Peyer's patch (tissue), 4 donors: ENCODE results near the gene NHLH2. TPM values are rescaled to one million over a fixed set of nuclear protein-coding genes. Genes with fewer than 3 reads are reported as not detected.
A peak's percentile ranks its signal among the peaks of the same experiment; 100 is the strongest.

Experiments used
- DNase-seq, 3 donors: peaks; one replicate each; pipeline ENCODE4 v3.0.0-alpha.2; 2017 to 2019
- H3K27ac ChIP-seq, 4 donors: fragments of 200-600 bp; sonication (generic); one replicate each; pipeline ENCODE4 v1.5.1; 2016 to 2019
- H3K27me3 ChIP-seq, 2 donors: fragments of 200-600 bp; sonication (generic); one replicate each; pipeline ENCODE4 v1.5.1; 2019
- H3K36me3 ChIP-seq, 3 donors: fragments of 200-600 bp; sonication (generic); one replicate each; pipeline ENCODE4 v1.5.1; 2016 to 2019
- H3K4me1 ChIP-seq, 4 donors: fragments of 200-600 bp; sonication (generic); one replicate each; pipeline ENCODE4 v1.5.1; 2016 to 2019
- H3K4me3 ChIP-seq, 4 donors: fragments of 200-600 bp; sonication (generic); 1 replicate in 3 of 4; 2 replicates in 1 of 4; pipeline ENCODE4 v1.5.1; 2016 to 2019; ENCODE audit warnings: mild to moderate bottlenecking in 1 of 4
- H3K9me3 ChIP-seq, 4 donors: fragments of 200-600 bp; sonication (generic); one replicate each; pipeline ENCODE4 v1.5.1; 2016 to 2019; ENCODE audit warnings: mild to moderate bottlenecking in 1 of 4
- CTCF ChIP-seq, 6 experiments: fragments of 450-650 bp in 4 of 6; fragments of 200-600 bp in 2 of 6; sonication (generic) in 1 of 6; IDR thresholded peaks; one replicate each; pipeline ENCODE4 v1.5.1; 2017 to 2019; ENCODE audit warnings: antibody characterized with exemption in 6 of 6, mild to moderate bottlenecking in 3 of 6, moderate library complexity in 1 of 6
- POLR2A ChIP-seq, 2 donors: fragments of 450-650 bp; IDR thresholded peaks; one replicate each; pipeline ENCODE4 v1.5.1; 2017; ENCODE audit warnings: antibody characterized with exemption in 2 of 2, mild to moderate bottlenecking in 2 of 2, moderate library complexity in 2 of 2
- total RNA-seq, 4 donors: library from RNA; depleted of rRNA; stranded (reverse); fragments of >200 nt; gene quantifications; one replicate each; pipeline ENCODE4 v1.1.0, GENCODE V29; 2016

Gene NHLH2
- total RNA-seq, 4 donors from 2014 or later = not detected

- Histone ChIP-seq H3K27ac (no peak overlapping the region), H3K9me3 (no peaks in the 10 kb centered on the region), H3K4me3 (no peak overlapping the region), H3K36me3 (no peaks in the 10 kb centered on the region), H3K27me3 (no peaks in the 10 kb centered on the region), H3K4me1 (no peaks in the 10 kb centered on the region)
- no peak for TF ChIP-seq POLR2A (IDR thresholded peaks at IDR 0.05)
- TF ChIP-seq CTCF (IDR thresholded peaks at IDR 0.05) = no peak
- no peak for DNase-seq
These were observed 6.9 kb upstream of the NHLH2 start for GRCh38 chr1:115847787-115848186.

- Histone ChIP-seq H3K4me1 (peaks cover 0 to 19% (median 5%) of the 10 kb centered on the region in 4 donors), H3K27me3 (peaks cover 0 to 30% of the 10 kb centered on the region in 2 donors), H3K36me3 (no peaks in the 10 kb centered on the region), H3K9me3 (no peaks in the 10 kb centered on the region), H3K4me3 (no peak overlapping the region), H3K27ac (no peak overlapping the region)
- DNase-seq = no peak
- TF ChIP-seq CTCF (IDR thresholded peaks at IDR 0.05) = no peak
- no peak for TF ChIP-seq POLR2A (IDR thresholded peaks at IDR 0.05)
These were observed 2.0 kb upstream of the NHLH2 start for GRCh38 chr1:115842948-115843347.

- peaks cover 0 to 24% (median 5%) of the 10 kb centered on the region in 4 donors for H3K4me1 ChIP-seq
- no peaks in the 10 kb centered on the region for H3K36me3 ChIP-seq
- no peak overlapping the region for H3K27ac ChIP-seq
- no peak for DNase-seq
- no peaks in the 10 kb centered on the region for H3K9me3 ChIP-seq
- TF ChIP-seq CTCF (IDR thresholded peaks at IDR 0.05) = no peak
- no peak for TF ChIP-seq POLR2A (IDR thresholded peaks at IDR 0.05)
- H3K27me3 ChIP-seq = peaks cover 0 to 42% of the 10 kb centered on the region in 2 donors
- peak overlapping the region in 2 of 4 donors; percentile 32 to 39 for H3K4me3 ChIP-seq
These were observed 1.2 kb downstream of the NHLH2 start for GRCh38 chr1:115839679-115840237.

GRCh38 chr1:115839029-115839678 is 1.8 kb downstream of the NHLH2 start:
- Histone ChIP-seq H3K27ac (no peak overlapping the region), H3K36me3 (no peaks in the 10 kb centered on the region), H3K4me3 (peak overlapping the region in 2 of 4 donors; percentile 32 to 39), H3K27me3 (peaks cover 0 to 42% of the 10 kb centered on the region in 2 donors), H3K4me1 (peaks cover 0 to 24% (median 5%) of the 10 kb centered on the region in 4 donors), H3K9me3 (no peaks in the 10 kb centered on the region)
- DNase-seq = no peak
- no peak for TF ChIP-seq POLR2A (IDR thresholded peaks at IDR 0.05)
- no peak for TF ChIP-seq CTCF (IDR thresholded peaks at IDR 0.05)

- Histone ChIP-seq H3K9me3 (no peaks in the 10 kb centered on the region), H3K27ac (no peak overlapping the region), H3K4me1 (peaks cover 0 to 24% (median 5%) of the 10 kb centered on the region in 4 donors), H3K4me3 (peak overlapping the region in 2 of 4 donors; percentile 32 to 39), H3K36me3 (no peaks in the 10 kb centered on the region), H3K27me3 (peaks cover 0 to 42% of the 10 kb centered on the region in 2 donors)
- DNase-seq = no peak
- TF ChIP-seq POLR2A (IDR thresholded peaks at IDR 0.05) (no peak), CTCF (IDR thresholded peaks at IDR 0.05) (no peak)
These were observed 2.4 kb downstream of the NHLH2 start for GRCh38 chr1:115838431-115839028.
